Neural crest cell (in vitro differentiated cells): ENCODE data around the gene CD207. TPM values are rescaled to one million over a fixed set of nuclear protein-coding genes. Genes with fewer than 3 reads are reported as not detected.

ENCODE experiments used
- DNase-seq: peaks from one replicate; pipeline ENCODE4 v3.0.0; 2021; ENCODE audit warnings: low read depth, mixed read lengths, low spot score
- H3K27ac Mint-ChIP-seq: one replicate; pipeline ENCODE4 v1.8.0; 2021; ENCODE audit warnings: mild to moderate bottlenecking, mixed read lengths; ENCODE audit not compliant: unreplicated experiment
- H3K27me3 Mint-ChIP-seq: 2 replicates; pipeline ENCODE4 v1.8.0; 2021; ENCODE audit warnings: low read depth, mild to moderate bottlenecking, mixed read lengths
- H3K36me3 Mint-ChIP-seq: 2 replicates; pipeline ENCODE4 v1.8.0; 2021; ENCODE audit warnings: low read depth, mild to moderate bottlenecking, mixed read lengths
- H3K4me1 Mint-ChIP-seq: 2 replicates; pipeline ENCODE4 v1.8.0; 2021; ENCODE audit warnings: mixed read lengths
- H3K4me3 Mint-ChIP-seq: one replicate; pipeline ENCODE4 v1.8.0; 2021; ENCODE audit warnings: mild to moderate bottlenecking, mixed read lengths
- H3K9me3 Mint-ChIP-seq: 2 replicates; pipeline ENCODE4 v1.8.0; 2021; ENCODE audit warnings: mixed read lengths
- total RNA-seq: library from RNA; stranded (reverse); gene quantifications from 2 replicates; pipeline ENCODE4 v1.2.1, GENCODE V29; 2021
- TF ChIP-seq, protein P1 (sequence below): fragments of 200-600 bp; sonication (generic); conservative IDR thresholded peaks from 2 replicates; pipeline ENCODE4 v1.5.0; 2021; ENCODE audit warnings: antibody characterized with exemption, mild to moderate bottlenecking

The CD207 gene
- total RNA-seq, 1 donor from 2014 or later, result not detected

DNA sequence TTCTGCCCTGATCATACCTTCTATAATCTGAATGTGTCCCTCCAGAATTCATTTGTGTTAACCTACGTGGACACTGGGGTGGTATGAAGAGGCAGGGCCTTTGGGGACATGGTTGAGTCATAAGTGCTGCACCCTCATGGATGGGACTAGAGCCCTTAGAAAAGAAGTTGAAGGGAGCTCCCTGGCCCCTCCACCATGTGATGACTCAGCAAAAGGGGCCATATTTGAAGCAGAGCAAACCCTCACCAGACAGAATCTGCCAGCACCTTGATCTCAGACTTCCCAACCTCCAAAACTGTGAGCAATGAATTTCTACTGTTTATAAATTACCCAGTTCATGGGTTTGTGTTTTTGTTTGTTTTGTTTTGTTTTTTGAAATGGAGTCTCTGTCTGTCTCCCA, 33.4 kb upstream of the CD207 start:
- H3K9me3 Mint-ChIP-seq, result no peaks in the 10 kb centered on the region
- peaks cover 58% of the 10 kb centered on the region for H3K27me3 Mint-ChIP-seq
- TF ChIP-seq, protein P1, sequence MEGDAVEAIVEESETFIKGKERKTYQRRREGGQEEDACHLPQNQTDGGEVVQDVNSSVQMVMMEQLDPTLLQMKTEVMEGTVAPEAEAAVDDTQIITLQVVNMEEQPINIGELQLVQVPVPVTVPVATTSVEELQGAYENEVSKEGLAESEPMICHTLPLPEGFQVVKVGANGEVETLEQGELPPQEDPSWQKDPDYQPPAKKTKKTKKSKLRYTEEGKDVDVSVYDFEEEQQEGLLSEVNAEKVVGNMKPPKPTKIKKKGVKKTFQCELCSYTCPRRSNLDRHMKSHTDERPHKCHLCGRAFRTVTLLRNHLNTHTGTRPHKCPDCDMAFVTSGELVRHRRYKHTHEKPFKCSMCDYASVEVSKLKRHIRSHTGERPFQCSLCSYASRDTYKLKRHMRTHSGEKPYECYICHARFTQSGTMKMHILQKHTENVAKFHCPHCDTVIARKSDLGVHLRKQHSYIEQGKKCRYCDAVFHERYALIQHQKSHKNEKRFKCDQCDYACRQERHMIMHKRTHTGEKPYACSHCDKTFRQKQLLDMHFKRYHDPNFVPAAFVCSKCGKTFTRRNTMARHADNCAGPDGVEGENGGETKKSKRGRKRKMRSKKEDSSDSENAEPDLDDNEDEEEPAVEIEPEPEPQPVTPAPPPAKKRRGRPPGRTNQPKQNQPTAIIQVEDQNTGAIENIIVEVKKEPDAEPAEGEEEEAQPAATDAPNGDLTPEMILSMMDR, result no peak
- no peaks in the 10 kb centered on the region for H3K36me3 Mint-ChIP-seq
- DNase-seq, result no peak
- H3K4me1 Mint-ChIP-seq, result no peaks in the 10 kb centered on the region
- H3K27ac Mint-ChIP-seq, result no peak overlapping the region
- H3K4me3 Mint-ChIP-seq, result no peak overlapping the region

DNA sequence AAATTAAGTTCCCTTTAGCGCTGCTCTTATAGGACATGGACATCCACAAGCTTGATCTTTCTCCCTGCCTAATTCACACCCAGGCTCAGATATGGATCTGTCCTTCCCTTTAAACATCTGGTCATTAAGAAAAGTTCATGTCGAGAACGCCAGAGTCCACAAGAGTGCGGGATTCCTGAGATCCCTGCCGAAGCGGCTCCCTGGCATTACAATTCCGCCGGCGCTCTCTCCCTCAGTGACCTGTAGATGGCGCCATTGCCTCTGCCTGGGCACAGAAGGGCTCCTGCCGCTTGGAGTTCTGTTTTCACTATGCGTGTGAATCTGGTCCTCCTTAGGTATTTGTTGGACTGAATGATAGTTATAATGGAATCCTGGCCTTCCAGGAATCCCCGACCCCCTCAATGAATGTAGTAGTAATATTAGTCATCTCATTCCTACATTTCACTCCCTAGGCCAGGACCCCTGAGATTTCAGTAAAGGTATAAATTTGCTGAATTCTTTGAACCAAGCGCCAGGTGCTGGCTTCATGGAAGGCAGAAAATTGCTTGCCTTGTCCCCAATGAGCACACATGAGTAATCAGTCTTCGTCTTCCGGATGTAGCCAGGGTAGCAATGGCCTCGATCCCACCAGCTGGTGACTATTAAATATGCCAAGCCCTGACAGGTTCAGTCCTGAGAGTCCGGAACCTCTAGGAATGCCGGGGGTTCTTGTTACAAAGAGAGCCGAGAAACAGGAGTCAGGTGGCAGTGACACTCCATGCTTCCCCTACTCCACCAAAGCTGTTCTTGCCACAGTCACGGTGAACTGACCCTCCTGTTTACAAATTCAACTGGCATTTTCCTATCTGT, 26.4 kb upstream of the CD207 start:
- H3K27ac Mint-ChIP-seq, result no peak overlapping the region
- no peaks in the 10 kb centered on the region for H3K9me3 Mint-ChIP-seq
- H3K27me3 Mint-ChIP-seq, result peaks cover 77% of the 10 kb centered on the region
- no peaks in the 10 kb centered on the region for H3K36me3 Mint-ChIP-seq
- TF ChIP-seq, protein P1, result peak; percentile 99
- DNase-seq, result peak; percentile 98
- peaks cover 5% of the 10 kb centered on the region for H3K4me1 Mint-ChIP-seq
- no peak overlapping the region for H3K4me3 Mint-ChIP-seq

DNA sequence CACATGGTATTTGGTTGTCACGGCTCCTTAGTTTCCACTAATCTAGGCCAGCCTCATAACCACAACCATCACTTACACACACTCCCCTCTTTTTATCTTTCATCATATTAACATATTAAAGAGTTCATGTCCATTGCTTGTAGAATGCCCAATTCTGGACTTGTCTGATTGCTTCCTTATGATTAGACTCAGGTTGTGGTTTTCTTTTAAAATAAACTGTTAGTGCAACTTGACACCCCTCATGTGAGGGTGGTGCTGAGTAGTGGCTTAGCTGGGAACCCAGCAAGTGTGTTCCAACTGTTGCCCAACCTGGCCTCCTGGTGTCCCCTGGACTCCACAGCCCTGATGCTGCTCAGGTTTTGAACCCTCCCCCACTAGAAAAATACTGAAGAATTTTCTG, 20.1 kb upstream of the CD207 start:
- no peaks in the 10 kb centered on the region for H3K36me3 Mint-ChIP-seq

DNA sequence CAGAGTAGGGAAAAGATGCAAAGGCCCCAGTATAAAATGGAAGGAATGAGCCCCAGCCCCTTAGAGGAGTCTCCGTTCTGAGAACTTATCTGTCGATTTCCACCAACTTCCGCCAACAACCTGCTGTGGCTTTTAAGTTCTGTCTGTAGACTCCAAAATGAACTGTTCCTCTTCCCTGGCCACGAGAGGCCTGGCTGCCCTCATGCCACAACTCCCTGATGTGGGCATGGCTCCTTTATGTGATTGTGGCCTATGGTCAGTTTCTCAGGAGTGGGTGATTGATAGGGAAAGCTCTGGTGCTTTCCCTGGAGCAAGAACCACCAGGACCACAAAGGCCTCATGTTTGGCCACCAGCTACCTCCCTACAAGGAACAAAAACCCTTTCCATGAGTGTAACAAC, 18.8 kb upstream of the CD207 start:
- no peak overlapping the region for H3K27ac Mint-ChIP-seq
- peaks cover 21% of the 10 kb centered on the region for H3K4me1 Mint-ChIP-seq
- DNase-seq, result no peak
- H3K36me3 Mint-ChIP-seq, result no peaks in the 10 kb centered on the region
- peaks cover 29% of the 10 kb centered on the region for H3K27me3 Mint-ChIP-seq
- TF ChIP-seq, protein P1, result no peak
- H3K9me3 Mint-ChIP-seq, result no peaks in the 10 kb centered on the region
- H3K4me3 Mint-ChIP-seq, result no peak overlapping the region

More for the DNA sequence above, 20.1 kb upstream of the CD207 start:
- Mint-ChIP-seq H3K27me3 (peaks cover 42% of the 10 kb centered on the region), H3K27ac (no peak overlapping the region), H3K9me3 (no peaks in the 10 kb centered on the region), H3K4me3 (no peak overlapping the region), H3K4me1 (peaks cover 17% of the 10 kb centered on the region)
- no peak for DNase-seq
- TF ChIP-seq, protein P1, result no peak

DNA sequence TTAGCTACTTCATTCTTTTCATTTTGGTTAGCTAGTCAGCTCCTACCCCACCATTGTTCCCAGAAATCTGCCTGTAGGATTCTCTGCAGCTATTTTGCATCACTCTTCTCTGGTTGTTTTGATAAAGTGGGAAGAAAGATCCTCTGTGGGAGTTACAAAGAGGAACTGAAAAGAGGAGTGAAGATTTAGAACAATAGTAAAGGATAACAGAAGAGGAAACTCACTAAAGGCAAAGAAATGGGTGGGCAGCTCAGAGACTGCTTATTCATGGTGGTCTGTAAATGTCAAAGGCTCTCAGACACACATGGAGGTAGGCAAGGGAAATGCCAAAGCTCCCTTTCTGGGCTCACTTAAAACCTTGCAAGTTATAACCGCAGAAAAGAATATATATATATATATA, 17.2 kb upstream of the CD207 start:
- H3K4me1 Mint-ChIP-seq, result peaks cover 21% of the 10 kb centered on the region
- H3K27me3 Mint-ChIP-seq, result peaks cover 13% of the 10 kb centered on the region
- H3K27ac Mint-ChIP-seq, result no peak overlapping the region
- H3K9me3 Mint-ChIP-seq, result no peaks in the 10 kb centered on the region
- no peak overlapping the region for H3K4me3 Mint-ChIP-seq
- TF ChIP-seq, protein P1, result no peak
- no peak for DNase-seq
- no peaks in the 10 kb centered on the region for H3K36me3 Mint-ChIP-seq
